Mammary epithelial cell (primary cell): ENCODE data around the gene PPP1R13L.

Experiments
- EZH2 ChIP-seq: IDR thresholded peaks from 2 replicates; pipeline ENCODE4 v1.6.1; 2012; ENCODE audit warnings: low read length, inconsistent platforms, borderline replicate concordance
- TF ChIP-seq, protein P1 (sequence below), 2 donors: IDR thresholded peaks in 1 of 2; conservative IDR thresholded peaks in 1 of 2; 2 replicates each; pipeline ENCODE4 v1.5.1; 2011 to 2012; ENCODE audit warnings: inconsistent platforms in 2 of 2, low read length in 2 of 2, mild to moderate bottlenecking in 2 of 2, control low read depth in 1 of 2, low read depth in 1 of 2; ENCODE audit not compliant: insufficient read depth in 1 of 2; ENCODE audit errors: extremely low read depth in 1 of 2

DNA sequence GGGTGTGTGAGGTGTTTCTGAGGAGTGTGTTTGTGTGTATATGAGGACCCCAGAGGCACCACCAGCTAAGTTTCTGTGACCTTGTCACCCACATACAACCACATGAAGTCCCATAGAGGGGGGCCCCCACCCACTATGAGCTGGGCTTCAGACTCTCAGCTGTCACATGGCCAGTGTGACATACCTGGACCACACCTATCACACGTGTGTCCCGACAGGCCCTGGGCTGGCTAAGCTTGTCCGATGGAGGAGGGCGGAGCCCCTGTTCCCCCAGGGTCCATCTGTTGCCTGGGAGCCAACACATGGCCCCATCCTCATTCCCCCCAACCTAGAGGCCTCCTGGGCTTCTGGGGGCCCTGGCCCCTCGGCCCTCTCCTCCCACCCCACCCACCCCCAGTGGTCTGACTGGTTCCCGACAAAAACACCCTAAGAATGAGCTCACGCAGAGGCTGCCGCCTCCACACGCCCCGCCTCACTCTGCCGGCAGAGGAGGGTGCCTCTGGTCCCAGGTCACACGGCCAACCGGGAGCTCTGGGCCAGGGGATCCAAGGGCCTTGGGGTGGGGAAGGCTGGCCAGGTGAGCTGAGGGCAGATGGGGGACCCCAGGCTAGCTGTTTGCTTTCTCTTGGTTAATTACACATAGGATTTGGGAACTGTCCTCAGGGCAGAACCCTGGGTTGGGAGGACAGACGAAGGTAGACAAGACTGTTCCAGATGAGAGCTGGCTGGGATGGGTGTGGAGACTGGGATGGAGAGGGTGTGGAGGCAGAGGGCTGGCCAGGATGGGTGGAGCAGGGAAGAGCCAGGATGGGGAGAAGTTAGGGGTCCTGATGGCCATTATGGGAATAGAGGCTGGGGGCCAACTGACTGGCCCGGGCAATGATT lies 60.0 kb downstream of the PPP1R13L start:
- TF ChIP-seq, protein P1, sequence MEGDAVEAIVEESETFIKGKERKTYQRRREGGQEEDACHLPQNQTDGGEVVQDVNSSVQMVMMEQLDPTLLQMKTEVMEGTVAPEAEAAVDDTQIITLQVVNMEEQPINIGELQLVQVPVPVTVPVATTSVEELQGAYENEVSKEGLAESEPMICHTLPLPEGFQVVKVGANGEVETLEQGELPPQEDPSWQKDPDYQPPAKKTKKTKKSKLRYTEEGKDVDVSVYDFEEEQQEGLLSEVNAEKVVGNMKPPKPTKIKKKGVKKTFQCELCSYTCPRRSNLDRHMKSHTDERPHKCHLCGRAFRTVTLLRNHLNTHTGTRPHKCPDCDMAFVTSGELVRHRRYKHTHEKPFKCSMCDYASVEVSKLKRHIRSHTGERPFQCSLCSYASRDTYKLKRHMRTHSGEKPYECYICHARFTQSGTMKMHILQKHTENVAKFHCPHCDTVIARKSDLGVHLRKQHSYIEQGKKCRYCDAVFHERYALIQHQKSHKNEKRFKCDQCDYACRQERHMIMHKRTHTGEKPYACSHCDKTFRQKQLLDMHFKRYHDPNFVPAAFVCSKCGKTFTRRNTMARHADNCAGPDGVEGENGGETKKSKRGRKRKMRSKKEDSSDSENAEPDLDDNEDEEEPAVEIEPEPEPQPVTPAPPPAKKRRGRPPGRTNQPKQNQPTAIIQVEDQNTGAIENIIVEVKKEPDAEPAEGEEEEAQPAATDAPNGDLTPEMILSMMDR (conservative IDR thresholded peaks at IDR 0.05 in 1 of 2, IDR thresholded peaks at IDR 0.05 in 1 of 2; ENCODE audit: extremely low read depth in 1 of 2, insufficient read depth in 1 of 2, low read depth in 1 of 2, low read length in 2 of 2): no peak
- TF ChIP-seq EZH2: no peak
